K562 (cell line): Measurements from ENCODE around the gene PHYKPL. TPM values are rescaled to one million over a fixed set of nuclear protein-coding genes. Genes with fewer than 3 reads are reported as not detected.

Source experiments
- CBX5 ChIP-seq: IDR thresholded peaks from 2 replicates; pipeline ENCODE4 v1.6.1; 2014; ENCODE audit warnings: low read depth, borderline replicate concordance
- E4F1 ChIP-seq: fragments of 250-450 bp; sonication (Bioruptor Pico); IDR thresholded peaks from 2 replicates; pipeline ENCODE4 v1.5.0; 2021; ENCODE audit warnings: mild to moderate bottlenecking, borderline replicate concordance
- KDM2B ChIP-seq: fragments of 250-450 bp; sonication (Bioruptor Pico); IDR thresholded peaks from 2 replicates; pipeline ENCODE4 v1.8.0; 2021; ENCODE audit warnings: mild to moderate bottlenecking, moderate library complexity
- LCOR ChIP-seq: sonication (generic); formaldehyde crosslinking; IDR thresholded peaks from 2 replicates; pipeline ENCODE4 v1.8.0; 2022; ENCODE audit warnings: mild to moderate bottlenecking, missing genetic modification reagents
- MAZ ChIP-seq, 2 experiments: fragments of 450-650 bp in 1 of 2; sonication (generic) in 1 of 2; formaldehyde crosslinking; IDR thresholded peaks in 1 of 2; conservative IDR thresholded peaks in 1 of 2; 2 replicates each; pipeline versions ENCODE4 v1.4.0 to v1.5.0; 2020; ENCODE audit warnings: mild to moderate bottlenecking in 1 of 2, missing genetic modification reagents in 1 of 2
- MEF2A ChIP-seq: IDR thresholded peaks from 2 replicates; pipeline ENCODE4 v1.6.1; 2011; ENCODE audit warnings: low read depth, mild to moderate bottlenecking, low read length, moderate library complexity; ENCODE audit not compliant: control insufficient read depth
- NFATC3 ChIP-seq: fragments of 450-650 bp; IDR thresholded peaks from 2 replicates; pipeline ENCODE4 v1.6.1; 2017; ENCODE audit warnings: mild to moderate bottlenecking
- SIRT6 ChIP-seq: IDR thresholded peaks from one replicate; pipeline ENCODE4 v1.6.1; 2012; ENCODE audit warnings: low read depth, mild to moderate bottlenecking, control low read depth, inconsistent platforms, low read length, moderate library complexity
- TBP ChIP-seq: optimal IDR thresholded peaks from 2 replicates; pipeline ENCODE3; 2011; ENCODE audit warnings: low read depth, low read length, improper control_type of control experiment
- ZBTB8A ChIP-seq: fragments of 450-650 bp; IDR thresholded peaks from 2 replicates; pipeline ENCODE4 v1.6.1; 2018; ENCODE audit warnings: mild to moderate bottlenecking, moderate library complexity; ENCODE audit not compliant: partially characterized antibody
- ZNF175 ChIP-seq: fragments of 200-800 bp; sonication (Bioruptor generic); IDR thresholded peaks from 2 replicates; pipeline ENCODE4 v1.6.1; 2016; ENCODE audit warnings: low read depth, mild to moderate bottlenecking, missing genetic modification characterization, missing compliant biosample characterization
- ZNF695 ChIP-seq: fragments of 450-650 bp; formaldehyde crosslinking; IDR thresholded peaks from 2 replicates; pipeline ENCODE4 v1.4.0; 2020; ENCODE audit warnings: mild to moderate bottlenecking, moderate library complexity
- polyA plus RNA-seq, 8 experiments: library from polyadenylated mRNA; depleted of rRNA in 4 of 8; stranded (reverse) in 5 of 8; unstranded in 3 of 8; fragments of >200 nt; fragmentation: Nextera tagmentation in 2 of 8; fragmentation: Illumina TruSeq in 1 of 8; extraction: Ambion mirVana in 2 of 8; extraction: Trizol in 1 of 8; gene quantifications; 2 replicates each; pipeline versions ENCODE4 v1.2.1 to v1.2.3, GENCODE V29; 2011 to 2014; ENCODE audit warnings: inconsistent platforms in 1 of 8, missing spikeins in 1 of 8
- total RNA-seq, 7 experiments: library from RNA; depleted of rRNA in 6 of 7; stranded (reverse); fragments of >200 nt in 6 of 7; fragmentation: Illumina TruSeq in 2 of 7; extraction: Trizol in 2 of 7; gene quantifications; 2 replicates each; pipeline versions ENCODE4 v1.2.1 to v1.2.3, GENCODE V29; 2011 to 2021; ENCODE audit warnings: low replicate concordance in 1 of 7
- TF ChIP-seq, protein P1 (sequence below): IDR thresholded peaks from 2 replicates; pipeline ENCODE4 v1.6.1; 2014; ENCODE audit warnings: antibody characterized with exemption
- TF ChIP-seq, protein P2 (sequence below): fragments of 450-650 bp; IDR thresholded peaks from 2 replicates; pipeline ENCODE4 v1.6.1; 2016; ENCODE audit warnings: borderline replicate concordance
- TF ChIP-seq, protein P3 (sequence below): sonication (generic); formaldehyde crosslinking; IDR thresholded peaks from 2 replicates; pipeline ENCODE4 v1.9.0; 2022; ENCODE audit warnings: mild to moderate bottlenecking, missing genetic modification reagents
- TF ChIP-seq, protein P4 (sequence below): fragments of 250-450 bp; sonication (Bioruptor Pico); IDR thresholded peaks from 2 replicates; pipeline ENCODE4 v1.4.0; 2020; ENCODE audit warnings: mild to moderate bottlenecking, moderate library complexity
- TF ChIP-seq, protein P5 (sequence below): fragments of 250-450 bp; sonication (Bioruptor Pico); IDR thresholded peaks from 2 replicates; pipeline ENCODE4 v1.5.0; 2020; ENCODE audit warnings: mild to moderate bottlenecking, borderline replicate concordance

PHYKPL gene
- total and polyA plus RNA-seq, 9 of the 15 experiments (the other 6 are each of a cell fraction or from before 2014, with no cell fraction given) = 4.7 to 34.7 (median 18.6) TPM

GRCh38 chr5:178204182-178204934 is 28.2 kb downstream of the PHYKPL start, which contains the start of gene HNRNPAB (continued):
- TF ChIP-seq, protein P1, sequence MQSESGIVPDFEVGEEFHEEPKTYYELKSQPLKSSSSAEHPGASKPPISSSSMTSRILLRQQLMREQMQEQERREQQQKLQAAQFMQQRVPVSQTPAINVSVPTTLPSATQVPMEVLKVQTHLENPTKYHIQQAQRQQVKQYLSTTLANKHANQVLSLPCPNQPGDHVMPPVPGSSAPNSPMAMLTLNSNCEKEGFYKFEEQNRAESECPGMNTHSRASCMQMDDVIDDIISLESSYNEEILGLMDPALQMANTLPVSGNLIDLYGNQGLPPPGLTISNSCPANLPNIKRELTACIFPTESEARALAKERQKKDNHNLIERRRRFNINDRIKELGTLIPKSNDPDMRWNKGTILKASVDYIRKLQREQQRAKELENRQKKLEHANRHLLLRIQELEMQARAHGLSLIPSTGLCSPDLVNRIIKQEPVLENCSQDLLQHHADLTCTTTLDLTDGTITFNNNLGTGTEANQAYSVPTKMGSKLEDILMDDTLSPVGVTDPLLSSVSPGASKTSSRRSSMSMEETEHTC = no peak
- TF ChIP-seq SIRT6 (no peak), E4F1 (no peak), LCOR (CRISPR knock-in tag) (peak; percentile 46), MEF2A (no peak), ZNF695 (CRISPR knock-in tag) (no peak), MAZ (CRISPR knock-in tag; conservative IDR thresholded peaks at IDR 0.05 in 1 of 2, IDR thresholded peaks at IDR 0.05 in 1 of 2) (peak; percentile 52 to 62; a peak in 3 of 4 replicates), CBX5 (no peak), ZNF175 (CRISPR knock-in tag) (no peak), TBP (no peak), KDM2B (CRISPR knock-in tag) (0 out of 2 replicates have a peak, but pooled peaks have one; percentile 39), ZBTB8A (no peak), NFATC3 (no peak)
- TF ChIP-seq, protein P2, sequence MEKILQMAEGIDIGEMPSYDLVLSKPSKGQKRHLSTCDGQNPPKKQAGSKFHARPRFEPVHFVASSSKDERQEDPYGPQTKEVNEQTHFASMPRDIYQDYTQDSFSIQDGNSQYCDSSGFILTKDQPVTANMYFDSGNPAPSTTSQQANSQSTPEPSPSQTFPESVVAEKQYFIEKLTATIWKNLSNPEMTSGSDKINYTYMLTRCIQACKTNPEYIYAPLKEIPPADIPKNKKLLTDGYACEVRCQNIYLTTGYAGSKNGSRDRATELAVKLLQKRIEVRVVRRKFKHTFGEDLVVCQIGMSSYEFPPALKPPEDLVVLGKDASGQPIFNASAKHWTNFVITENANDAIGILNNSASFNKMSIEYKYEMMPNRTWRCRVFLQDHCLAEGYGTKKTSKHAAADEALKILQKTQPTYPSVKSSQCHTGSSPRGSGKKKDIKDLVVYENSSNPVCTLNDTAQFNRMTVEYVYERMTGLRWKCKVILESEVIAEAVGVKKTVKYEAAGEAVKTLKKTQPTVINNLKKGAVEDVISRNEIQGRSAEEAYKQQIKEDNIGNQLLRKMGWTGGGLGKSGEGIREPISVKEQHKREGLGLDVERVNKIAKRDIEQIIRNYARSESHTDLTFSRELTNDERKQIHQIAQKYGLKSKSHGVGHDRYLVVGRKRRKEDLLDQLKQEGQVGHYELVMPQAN = peak; percentile 75; the same call in 1 of the 2 replicates
- TF ChIP-seq, protein P3, sequence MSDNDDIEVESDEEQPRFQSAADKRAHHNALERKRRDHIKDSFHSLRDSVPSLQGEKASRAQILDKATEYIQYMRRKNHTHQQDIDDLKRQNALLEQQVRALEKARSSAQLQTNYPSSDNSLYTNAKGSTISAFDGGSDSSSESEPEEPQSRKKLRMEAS = peak; percentile 88
- TF ChIP-seq, protein P4, sequence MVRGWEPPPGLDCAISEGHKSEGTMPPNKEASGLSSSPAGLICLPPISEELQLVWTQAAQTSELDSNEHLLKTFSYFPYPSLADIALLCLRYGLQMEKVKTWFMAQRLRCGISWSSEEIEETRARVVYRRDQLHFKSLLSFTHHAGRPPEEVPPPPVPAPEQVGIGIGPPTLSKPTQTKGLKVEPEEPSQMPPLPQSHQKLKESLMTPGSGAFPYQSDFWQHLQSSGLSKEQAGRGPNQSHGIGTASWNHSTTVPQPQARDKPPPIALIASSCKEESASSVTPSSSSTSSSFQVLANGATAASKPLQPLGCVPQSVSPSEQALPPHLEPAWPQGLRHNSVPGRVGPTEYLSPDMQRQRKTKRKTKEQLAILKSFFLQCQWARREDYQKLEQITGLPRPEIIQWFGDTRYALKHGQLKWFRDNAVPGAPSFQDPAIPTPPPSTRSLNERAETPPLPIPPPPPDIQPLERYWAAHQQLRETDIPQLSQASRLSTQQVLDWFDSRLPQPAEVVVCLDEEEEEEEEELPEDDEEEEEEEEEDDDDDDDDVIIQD (CRISPR knock-in tag) = no peak
- TF ChIP-seq, protein P5, sequence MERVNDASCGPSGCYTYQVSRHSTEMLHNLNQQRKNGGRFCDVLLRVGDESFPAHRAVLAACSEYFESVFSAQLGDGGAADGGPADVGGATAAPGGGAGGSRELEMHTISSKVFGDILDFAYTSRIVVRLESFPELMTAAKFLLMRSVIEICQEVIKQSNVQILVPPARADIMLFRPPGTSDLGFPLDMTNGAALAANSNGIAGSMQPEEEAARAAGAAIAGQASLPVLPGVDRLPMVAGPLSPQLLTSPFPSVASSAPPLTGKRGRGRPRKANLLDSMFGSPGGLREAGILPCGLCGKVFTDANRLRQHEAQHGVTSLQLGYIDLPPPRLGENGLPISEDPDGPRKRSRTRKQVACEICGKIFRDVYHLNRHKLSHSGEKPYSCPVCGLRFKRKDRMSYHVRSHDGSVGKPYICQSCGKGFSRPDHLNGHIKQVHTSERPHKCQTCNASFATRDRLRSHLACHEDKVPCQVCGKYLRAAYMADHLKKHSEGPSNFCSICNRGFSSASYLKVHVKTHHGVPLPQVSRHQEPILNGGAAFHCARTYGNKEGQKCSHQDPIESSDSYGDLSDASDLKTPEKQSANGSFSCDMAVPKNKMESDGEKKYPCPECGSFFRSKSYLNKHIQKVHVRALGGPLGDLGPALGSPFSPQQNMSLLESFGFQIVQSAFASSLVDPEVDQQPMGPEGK (CRISPR knock-in tag) = no peak
